ENCODE results near the gene PRSS57. TPM values are rescaled to one million over a fixed set of nuclear protein-coding genes. Genes with fewer than 3 reads are reported as not detected.
"Not testable (repeated sequence)": the region's sequence is repeated elsewhere in the genome, so short reads cannot be mapped to it uniquely, and the experiment has no call there.

The PRSS57 gene
- total and polyA plus RNA-seq, 5 experiments from 2014 or later: 1.2 TPM; not detected in 4

DNA sequence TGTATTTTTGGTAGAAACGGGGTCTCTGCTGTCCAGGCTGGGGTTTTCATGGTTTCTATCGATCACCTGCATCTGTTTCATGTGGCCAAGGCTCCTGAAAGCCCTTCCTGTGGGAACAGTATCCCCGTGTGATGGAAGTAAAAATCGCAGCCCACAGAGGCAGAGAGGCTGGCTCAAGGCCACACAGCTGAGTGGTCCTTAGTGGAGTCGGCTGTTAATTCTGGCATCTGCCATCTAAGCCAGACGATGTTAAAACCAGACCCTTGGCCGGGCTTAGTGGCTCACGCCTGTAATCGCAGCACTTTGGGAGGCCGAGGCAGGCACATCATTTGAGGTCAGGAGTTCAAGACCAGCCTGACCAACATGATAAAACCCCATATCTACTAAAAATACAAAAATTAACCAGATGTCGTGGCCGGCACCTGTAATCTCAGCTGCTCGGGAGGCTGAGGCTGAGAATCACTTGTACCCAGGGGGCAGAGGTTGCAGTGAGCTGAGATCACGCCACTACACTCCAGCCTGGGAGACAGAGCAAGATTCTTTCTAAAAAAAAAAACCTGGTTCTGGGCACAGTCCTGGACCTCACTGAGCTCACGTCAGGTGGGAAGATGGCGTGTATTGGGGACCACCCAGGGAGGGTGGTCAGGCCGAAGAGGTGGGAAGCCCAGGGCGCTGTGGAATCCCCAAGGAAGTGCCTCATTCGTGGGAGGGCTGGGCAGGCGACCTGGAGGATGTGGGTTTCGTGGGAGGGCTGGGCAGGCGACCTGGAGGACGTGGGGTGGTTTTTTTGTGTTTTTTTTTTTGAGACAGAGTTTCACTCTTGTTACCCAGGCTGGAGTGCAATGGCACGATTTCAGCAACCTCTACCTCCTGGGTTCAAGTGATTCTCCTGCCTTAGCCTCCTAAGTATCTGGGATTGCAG, 37.2 kb upstream of the PRSS57 start:
- H3K4me3 Mint-ChIP-seq: no peak overlapping the region
- POLR2A ChIA-PET: interaction anchor here (1.8 kb wide), 1 partner anchor 69 kb away, joined by 13 read pairs; the partner anchor contains the start of gene RNF126
- no peak for DNase-seq

DNA sequence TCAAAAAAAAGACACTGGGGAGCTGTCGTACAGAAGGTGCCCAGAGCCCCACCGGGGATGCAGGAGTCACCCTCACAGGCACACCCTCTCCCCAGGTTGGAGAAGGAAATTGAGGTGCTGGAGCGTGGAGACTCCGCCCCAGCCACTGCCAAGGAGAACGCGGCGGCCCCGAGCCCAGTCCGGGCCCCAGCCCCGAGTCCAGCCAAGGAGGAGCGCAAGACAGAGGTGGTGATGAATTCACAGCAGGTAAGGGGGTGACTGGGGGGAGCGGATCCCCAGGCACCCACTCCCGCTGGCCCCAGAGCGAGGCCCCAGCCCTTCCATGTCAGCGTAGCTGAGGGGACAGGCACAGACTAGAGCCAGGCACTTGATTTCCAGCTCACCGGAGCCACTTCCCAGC, 35.7 kb upstream of the PRSS57 start:
- Mint-ChIP-seq H3K27ac (no peak overlapping the region), H3K4me3 (no peak overlapping the region), H3K27me3 (peaks cover 0 to 13% (median 0%) of the 10 kb centered on the region in 5 donors), H3K36me3 (no peaks in the 10 kb centered on the region), H3K9me3 (peaks cover 0 to 2% (median 0%) of the 10 kb centered on the region in 9 donors), H3K4me1 (peaks cover 6 to 14% (median 8%) of the 10 kb centered on the region in 4 donors)
- POLR2A ChIA-PET: interaction anchor here (0.6 kb wide), 1 partner anchor 105 kb away, joined by 4 read pairs; no protein-coding TSS in a partner anchor
- DNase-seq (no peak), ATAC-seq (no peak)

More for the DNA sequence above, 37.2 kb upstream of the PRSS57 start:
- Mint-ChIP-seq H3K36me3 (no peaks in the 10 kb centered on the region), H3K27ac (no peak overlapping the region), H3K4me1 (peaks cover 9 to 14% (median 10%) of the 10 kb centered on the region in 4 donors), H3K9me3 (peaks cover 0 to 2% (median 0%) of the 10 kb centered on the region in 9 donors), H3K27me3 (peaks cover 0 to 9% (median 3%) of the 10 kb centered on the region in 5 donors)
- ATAC-seq: no peak

DNA sequence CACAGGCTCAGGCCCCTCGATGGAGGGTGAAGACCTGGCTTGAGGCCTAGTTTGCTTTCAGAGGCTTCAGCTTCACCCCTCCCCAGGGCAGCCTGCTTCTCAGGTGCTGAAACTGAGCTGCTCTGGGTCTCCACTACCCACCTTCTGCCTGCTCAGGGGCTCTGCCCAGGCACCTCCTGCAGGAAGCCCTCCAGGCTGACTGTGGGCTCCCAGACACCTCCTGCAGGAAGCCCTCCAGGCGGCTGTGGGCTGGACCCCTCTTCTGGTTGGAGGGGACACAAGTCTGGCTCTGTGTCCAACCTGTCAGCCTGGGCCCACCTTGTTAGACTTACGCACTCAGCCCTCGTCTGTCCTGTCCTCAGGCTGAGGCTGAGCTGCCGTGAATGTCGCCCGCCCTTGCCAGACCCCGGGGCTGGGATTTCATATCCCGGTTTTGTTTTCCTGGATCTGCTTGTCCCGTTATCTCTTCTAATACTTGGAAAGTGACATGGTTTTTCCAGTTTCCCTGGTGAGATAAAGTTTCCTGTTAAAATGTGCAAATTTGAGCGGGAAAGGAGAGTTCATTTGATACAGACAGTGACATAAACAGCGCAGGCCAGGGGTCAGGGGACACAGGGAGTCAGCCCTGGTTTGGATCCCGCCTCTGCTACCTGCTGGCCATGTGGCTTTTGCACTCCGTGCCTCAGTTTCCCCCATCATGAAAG, 34.9 kb upstream of the PRSS57 start:
- peaks cover 0 to 2% (median 0%) of the 10 kb centered on the region in 9 donors for H3K9me3 Mint-ChIP-seq
- no peaks in the 10 kb centered on the region for H3K36me3 Mint-ChIP-seq
- H3K4me1 Mint-ChIP-seq: peaks cover 6 to 14% (median 8%) of the 10 kb centered on the region in 4 donors
- H3K4me3 Mint-ChIP-seq: no peak overlapping the region
- POLR2A ChIA-PET: no interaction called here
- no peak overlapping the region for H3K27ac Mint-ChIP-seq
- ATAC-seq (no peak), DNase-seq (no peak)
- H3K27me3 Mint-ChIP-seq: peaks cover 0 to 19% (median 0%) of the 10 kb centered on the region in 5 donors

DNA sequence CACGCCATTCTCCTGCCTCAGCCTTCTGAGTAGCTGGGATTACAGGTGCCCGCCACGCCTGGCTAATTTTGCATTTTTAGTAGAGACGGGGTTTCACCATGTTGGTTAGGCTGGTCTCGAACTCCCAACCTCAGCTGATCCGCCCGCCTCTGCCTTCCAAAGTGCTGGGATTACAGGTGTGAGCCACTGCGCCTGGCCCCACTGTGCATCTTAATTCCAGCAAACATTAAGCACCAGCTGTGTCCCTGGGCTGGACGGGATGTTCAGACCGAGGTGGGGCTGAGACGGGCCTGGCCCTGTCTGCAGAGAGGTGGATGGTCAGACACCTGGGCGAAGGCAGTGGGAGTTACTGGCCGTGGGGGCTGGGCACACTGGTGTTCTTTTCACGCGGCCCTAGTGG, 34.3 kb upstream of the PRSS57 start:
- POLR2A ChIA-PET: interaction anchor here (0.6 kb wide), 1 partner anchor 612 kb away, joined by 5 read pairs; no protein-coding TSS in a partner anchor
- H3K9me3 Mint-ChIP-seq: not testable (repeated sequence)

DNA sequence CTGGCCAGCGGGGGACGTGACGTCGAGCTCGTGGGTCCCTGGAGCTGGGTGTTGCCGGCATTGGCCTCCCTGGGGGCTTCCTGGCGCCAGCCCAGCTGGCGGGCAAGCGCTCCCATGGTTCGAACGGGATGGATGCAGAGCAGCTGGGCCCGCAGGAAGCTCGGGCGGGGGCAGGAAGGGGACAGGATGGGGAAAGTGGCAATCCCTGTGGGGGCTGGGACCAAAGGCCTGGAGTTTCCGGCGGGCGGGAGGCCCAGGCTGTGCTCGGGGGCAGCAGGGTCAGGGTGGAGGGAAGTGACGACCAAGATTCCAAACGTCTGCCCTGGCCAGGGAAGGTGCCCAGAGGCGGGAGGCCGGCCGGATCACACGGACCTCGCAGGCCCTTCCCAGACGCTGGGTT, 32.8 kb upstream of the PRSS57 start:
- DNase-seq (no peak), ATAC-seq (no peak)
- H3K36me3 Mint-ChIP-seq: no peaks in the 10 kb centered on the region
- peaks cover 0 to 27% (median 0%) of the 10 kb centered on the region in 5 donors for H3K27me3 Mint-ChIP-seq
- H3K4me1 Mint-ChIP-seq: peaks cover 0 to 5% (median 0%) of the 10 kb centered on the region in 4 donors
- POLR2A ChIA-PET: no interaction called here
- H3K27ac Mint-ChIP-seq: peak overlapping the region in 1 of 10 donors; percentile 18
- no peak overlapping the region for H3K4me3 Mint-ChIP-seq
- no peaks in the 10 kb centered on the region for H3K9me3 Mint-ChIP-seq

More for the DNA sequence above, 34.3 kb upstream of the PRSS57 start:
- not testable (repeated sequence) for DNase-seq, ATAC-seq, H3K36me3 Mint-ChIP-seq, H3K4me3 Mint-ChIP-seq, H3K27ac Mint-ChIP-seq
- peaks cover 0 to 19% (median 0%) of the 10 kb centered on the region in 5 donors for H3K27me3 Mint-ChIP-seq
- H3K4me1 Mint-ChIP-seq: peaks cover 6 to 14% (median 8%) of the 10 kb centered on the region in 4 donors

DNA sequence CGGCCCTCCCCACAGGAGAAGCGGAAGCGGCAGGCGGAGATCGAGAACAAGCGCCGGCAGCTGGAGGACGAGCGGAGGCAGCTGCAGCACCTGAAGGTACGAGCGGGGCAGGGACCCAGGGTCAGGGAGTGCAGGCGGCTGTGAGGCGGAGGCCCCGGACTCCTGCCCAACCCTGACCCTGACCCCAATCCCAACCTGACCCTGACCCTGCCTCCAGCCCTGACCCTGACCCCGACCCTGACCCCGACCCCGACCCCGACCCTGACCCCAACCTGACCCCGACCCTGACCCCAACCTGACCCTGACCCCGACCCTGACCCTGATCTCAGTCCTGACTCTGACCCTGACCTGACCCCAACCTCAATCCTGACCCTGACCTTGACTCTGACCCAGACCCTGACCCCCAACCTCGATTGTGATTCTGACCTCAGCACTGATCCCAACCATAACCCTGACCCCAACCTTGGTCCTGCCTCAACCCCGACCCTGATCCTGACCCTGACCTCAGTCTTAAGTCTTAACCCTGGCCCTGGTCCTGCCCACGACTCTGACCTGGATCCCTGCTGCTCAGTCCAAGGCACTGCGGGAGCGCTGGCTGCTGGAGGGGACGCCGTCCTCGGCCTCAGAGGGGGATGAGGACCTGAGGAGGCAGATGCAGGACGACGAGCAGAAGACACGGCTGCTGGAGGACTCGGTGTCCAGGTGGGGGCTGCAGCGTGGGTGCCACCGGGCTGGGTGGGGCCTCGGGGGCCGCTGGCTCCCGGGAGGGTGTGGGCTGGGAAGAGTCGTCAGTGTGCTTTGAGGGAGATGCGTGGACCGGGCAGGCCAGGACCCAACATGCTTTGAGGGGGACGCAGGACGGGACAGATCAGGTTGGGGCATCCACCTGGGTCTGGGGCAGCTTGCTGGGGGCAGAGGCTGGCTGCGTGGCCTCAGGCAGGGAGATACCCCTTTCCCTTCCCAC, 32.0 kb upstream of the PRSS57 start:
- H3K4me1 Mint-ChIP-seq: peaks cover 0 to 3% (median 0%) of the 10 kb centered on the region in 4 donors
- POLR2A ChIA-PET: no interaction called here

DNA sequence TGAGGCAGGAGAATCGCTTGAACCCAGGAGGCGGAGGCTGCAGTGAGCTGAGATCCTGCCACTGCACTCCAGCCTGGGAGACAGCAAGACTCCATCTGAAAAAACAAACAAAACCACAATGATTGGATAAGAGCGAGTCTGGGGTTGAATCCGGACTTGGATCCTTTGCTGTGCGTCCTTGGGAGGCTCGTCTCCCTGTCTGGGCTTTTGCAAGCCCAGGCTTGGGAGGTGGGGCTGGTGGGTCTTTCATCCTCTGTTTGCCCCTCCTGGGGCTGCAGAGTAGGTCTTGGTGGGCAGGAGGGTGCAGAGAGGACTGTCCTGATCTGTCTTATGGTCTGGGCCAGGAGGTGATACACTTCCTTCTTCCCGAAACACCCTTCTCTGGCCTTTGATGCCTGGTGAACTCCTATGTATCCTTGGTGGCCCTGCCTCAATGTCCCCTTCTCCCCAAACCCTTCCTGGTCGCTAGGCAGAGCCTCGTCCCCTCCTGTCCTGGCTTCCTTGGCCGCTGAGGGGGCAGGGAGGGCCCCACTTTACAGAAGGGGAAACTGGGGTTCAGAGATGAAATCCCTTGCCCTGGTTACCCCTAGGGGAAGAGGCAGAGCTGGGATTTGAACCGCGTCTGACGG, 30.3 kb upstream of the PRSS57 start:
- no peaks in the 10 kb centered on the region for H3K9me3 Mint-ChIP-seq
- ATAC-seq: no peak

More for the DNA sequence above, 32.0 kb upstream of the PRSS57 start:
- ATAC-seq: no peak
- Mint-ChIP-seq H3K27me3 (peaks cover 0 to 30% (median 0%) of the 10 kb centered on the region in 5 donors), H3K9me3 (no peaks in the 10 kb centered on the region), H3K36me3 (no peaks in the 10 kb centered on the region), H3K27ac (peak overlapping the region in 1 of 10 donors; percentile 24), H3K4me3 (no peak overlapping the region)
- DNase-seq: no peak

DNA sequence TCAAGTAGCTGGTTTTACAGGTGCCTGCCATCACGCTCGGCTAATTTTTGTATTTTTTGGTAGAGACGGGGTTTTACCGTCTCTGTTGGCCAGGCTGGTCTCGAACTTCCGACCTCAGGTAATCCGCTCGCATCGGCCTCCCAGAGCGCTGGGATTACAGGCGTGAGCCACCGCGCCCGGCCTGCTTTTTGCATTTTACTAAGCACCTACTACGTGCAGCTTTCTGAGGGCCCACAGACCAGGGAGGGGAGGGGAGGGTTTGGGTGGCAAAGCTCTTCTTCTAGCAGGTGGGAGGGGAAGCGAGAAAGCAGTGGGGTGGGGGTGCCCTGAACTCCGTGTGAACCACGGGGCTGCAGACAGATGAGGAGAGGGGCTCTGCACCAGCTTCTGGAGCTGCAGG, 28.5 kb upstream of the PRSS57 start:
- H3K36me3 Mint-ChIP-seq: no peaks in the 10 kb centered on the region
- no peak overlapping the region for H3K4me3 Mint-ChIP-seq
- no peak overlapping the region for H3K27ac Mint-ChIP-seq
- POLR2A ChIA-PET: no interaction called here
- H3K27me3 Mint-ChIP-seq: peaks cover 0 to 37% (median 3%) of the 10 kb centered on the region in 5 donors
- H3K9me3 Mint-ChIP-seq: no peaks in the 10 kb centered on the region
- DNase-seq (no peak), ATAC-seq (no peak)
- H3K4me1 Mint-ChIP-seq: peaks cover 0 to 3% (median 0%) of the 10 kb centered on the region in 4 donors

More for the DNA sequence above, 30.3 kb upstream of the PRSS57 start:
- Mint-ChIP-seq H3K27ac (peak overlapping the region in 1 of 10 donors; percentile 18), H3K36me3 (no peaks in the 10 kb centered on the region), H3K4me3 (no peak overlapping the region), H3K27me3 (peaks cover 0 to 35% (median 3%) of the 10 kb centered on the region in 5 donors), H3K4me1 (peaks cover 0 to 3% (median 0%) of the 10 kb centered on the region in 4 donors)
- no peak for DNase-seq
- POLR2A ChIA-PET: interaction anchor here (0.5 kb wide), 1 partner anchor 52 kb away, joined by 7 read pairs; no protein-coding TSS in a partner anchor

DNA sequence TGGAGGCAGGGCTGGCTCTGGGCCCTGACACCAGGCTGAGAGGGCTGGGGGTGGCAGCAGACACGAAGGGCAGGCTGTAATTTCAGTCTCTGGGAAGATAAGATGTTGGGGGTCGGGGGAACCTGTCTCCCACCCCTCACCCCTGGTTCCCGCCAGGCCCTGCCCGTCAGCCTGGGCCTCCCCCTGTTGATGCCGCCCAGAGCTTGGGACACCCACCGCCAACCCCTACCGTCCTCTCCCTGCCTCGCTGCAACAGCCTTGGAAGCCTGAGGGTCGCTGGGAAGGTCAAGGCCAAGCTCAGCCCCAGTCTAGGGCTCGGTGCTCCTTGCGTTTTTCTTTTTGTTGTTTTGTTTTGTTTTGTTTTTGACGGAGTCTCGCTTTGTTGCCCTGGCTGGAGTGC, 28.0 kb upstream of the PRSS57 start:
- Mint-ChIP-seq H3K4me1 (peaks cover 0 to 3% (median 0%) of the 10 kb centered on the region in 4 donors), H3K36me3 (no peaks in the 10 kb centered on the region), H3K4me3 (no peak overlapping the region), H3K27ac (no peak overlapping the region), H3K27me3 (peaks cover 1 to 42% (median 3%) of the 10 kb centered on the region in 5 donors), H3K9me3 (no peaks in the 10 kb centered on the region)
- DNase-seq: no peak
- POLR2A ChIA-PET: no interaction called here
- ATAC-seq: no peak

DNA sequence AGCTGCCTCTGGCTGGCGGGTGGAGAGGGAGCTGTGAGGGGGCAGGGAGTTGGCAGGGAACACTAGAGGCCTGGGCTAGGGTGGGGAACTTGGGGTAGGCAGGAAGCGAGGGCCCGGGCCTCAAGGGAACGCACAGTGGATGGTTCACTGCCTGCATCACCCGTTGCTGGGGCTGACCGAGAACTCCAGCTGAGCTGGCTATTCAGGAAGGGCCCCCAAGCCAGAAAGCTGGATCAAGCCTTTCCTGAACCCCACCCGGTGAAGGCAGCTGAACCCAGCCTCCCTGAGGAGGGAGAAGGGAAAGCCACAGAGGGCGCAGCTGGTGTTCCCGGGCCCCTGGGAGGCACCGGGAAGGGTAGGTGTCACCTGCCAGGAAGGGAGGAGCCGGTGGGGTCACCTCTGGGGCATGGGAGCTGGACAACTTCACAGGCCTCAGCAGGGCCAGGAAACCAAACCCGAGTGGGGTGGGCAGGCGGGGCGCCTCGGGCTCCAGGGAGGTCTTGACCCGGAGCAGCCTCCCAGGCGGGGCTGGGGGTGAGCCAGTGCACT, 27.4 kb upstream of the PRSS57 start:
- H3K9me3 Mint-ChIP-seq: no peaks in the 10 kb centered on the region
- H3K36me3 Mint-ChIP-seq: peaks cover 0 to 2% (median 2%) of the 10 kb centered on the region in 3 donors
- no peak overlapping the region for H3K4me3 Mint-ChIP-seq
- H3K27ac Mint-ChIP-seq: no peak overlapping the region
- DNase-seq (no peak), ATAC-seq (no peak)
- peaks cover 1 to 46% (median 8%) of the 10 kb centered on the region in 5 donors for H3K27me3 Mint-ChIP-seq
- peaks cover 0 to 3% (median 0%) of the 10 kb centered on the region in 4 donors for H3K4me1 Mint-ChIP-seq
- POLR2A ChIA-PET: no interaction called here

Data from naive thymus-derived CD8-positive, alpha-beta T cell (primary cell).